Colon (tissue), 2 donors: ENCODE measurements around the gene ZNF521.

Experiments
- FAIRE-seq: peaks from 2 replicates; lab custom pipeline; 2012; peaks lifted over from hg19 to GRCh38; lab: Jason Lieb, UNC
- donor health status: control.
- donor health status: control.

Gene ZNF521

GRCh38 chr18:25225151-25225550 lies 126.8 kb downstream of the ZNF521 start:
- no peak for FAIRE-seq

DNA sequence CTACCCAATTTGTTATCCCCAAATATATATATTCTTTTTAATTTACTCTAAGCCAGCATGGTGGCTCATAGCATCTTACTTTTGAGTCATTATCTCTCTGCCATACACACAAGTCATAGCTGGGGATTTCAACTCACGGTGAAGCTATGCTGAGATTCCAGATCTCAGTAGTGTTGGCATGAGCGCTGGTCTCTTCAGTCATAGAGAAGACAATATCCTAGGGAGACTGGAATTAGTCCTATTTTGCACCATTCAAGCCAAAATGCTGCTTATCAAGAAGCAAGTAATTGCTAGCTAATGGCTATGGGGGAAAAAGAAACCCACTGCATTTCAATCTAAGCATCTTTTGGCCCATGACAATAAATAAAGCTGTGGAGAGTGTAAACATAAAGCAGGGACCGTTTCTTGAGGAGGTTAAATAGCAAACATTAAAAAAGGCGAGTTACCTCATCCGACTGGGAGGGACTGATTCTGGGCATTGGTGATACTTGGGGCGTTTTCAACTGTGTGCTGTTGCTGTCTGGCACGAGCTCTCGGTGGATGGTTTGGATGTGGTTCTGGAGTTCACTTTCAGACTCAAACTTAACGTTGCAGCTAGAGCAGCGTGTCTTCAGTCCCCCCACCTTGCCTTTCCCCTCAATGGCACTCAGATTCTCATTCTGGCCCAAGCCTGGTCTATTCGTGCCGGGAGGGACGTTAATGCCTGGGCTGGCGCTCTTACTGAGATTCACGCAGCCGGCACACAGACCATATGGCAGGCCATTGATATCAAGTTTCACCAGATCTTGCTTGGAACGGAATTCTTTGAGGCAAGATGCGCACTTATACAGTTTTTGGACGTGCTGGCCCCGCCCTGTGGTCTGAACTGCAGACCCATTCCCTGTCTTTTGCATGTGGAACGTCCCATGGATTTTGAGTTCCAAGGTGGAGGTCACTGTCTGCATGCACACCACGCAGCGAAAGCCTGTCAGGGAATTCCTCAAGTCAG lies 127.8 kb downstream of the ZNF521 start:
- no peak for FAIRE-seq

GRCh38 chr18:25223211-25223610 lies 128.8 kb downstream of the ZNF521 start:
- FAIRE-seq, result no peak

- no peak for FAIRE-seq
These were observed 129.3 kb downstream of the ZNF521 start for GRCh38 chr18:25222648-25223047.

- FAIRE-seq, result no peak
These were observed 141.3 kb downstream of the ZNF521 start for GRCh38 chr18:25210622-25211021.

- FAIRE-seq, result no peak
These were observed 159.9 kb downstream of the ZNF521 start for GRCh38 chr18:25192065-25192464.

GRCh38 chr18:25190472-25190871 lies 161.5 kb downstream of the ZNF521 start:
- FAIRE-seq, result no peak

DNA sequence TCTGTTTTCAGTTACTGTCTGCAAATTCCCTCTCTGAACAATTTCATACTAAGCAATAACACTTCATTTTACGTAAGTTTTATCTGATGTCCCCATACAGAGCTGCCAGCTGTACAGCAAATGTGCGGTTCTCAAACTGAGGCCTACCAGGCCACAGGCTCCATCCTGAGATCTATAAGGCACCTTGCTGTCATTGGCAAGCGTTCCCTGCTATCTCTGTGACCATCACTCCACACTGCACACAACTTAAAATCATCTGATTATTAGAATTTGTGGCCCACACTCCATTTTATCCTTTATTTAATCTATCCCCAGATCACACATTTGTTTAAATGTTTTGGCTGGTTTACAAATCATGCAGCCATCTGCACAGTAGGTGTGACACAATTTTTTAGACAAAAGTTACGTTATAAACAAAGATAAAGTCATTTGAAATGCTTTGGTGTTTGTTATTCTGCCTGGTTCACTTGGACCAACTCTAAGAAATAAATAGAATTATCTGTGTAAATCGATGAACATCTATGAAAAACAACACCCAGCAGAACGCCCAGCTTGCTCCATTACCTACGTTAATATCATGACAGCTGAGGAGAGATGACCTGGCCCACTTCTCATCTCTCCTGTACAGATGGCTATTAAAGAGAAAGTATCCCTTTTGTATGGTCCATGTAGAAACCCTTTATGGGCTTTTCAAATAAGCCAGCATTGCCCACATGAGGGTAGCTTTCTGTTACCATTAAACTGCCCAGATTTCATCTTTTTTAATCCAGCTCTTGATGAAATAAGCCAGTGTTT lies 162.4 kb downstream of the ZNF521 start:
- FAIRE-seq, result no peak

- FAIRE-seq, result no peak
These were observed 164.3 kb downstream of the ZNF521 start for GRCh38 chr18:25187521-25188192.

DNA sequence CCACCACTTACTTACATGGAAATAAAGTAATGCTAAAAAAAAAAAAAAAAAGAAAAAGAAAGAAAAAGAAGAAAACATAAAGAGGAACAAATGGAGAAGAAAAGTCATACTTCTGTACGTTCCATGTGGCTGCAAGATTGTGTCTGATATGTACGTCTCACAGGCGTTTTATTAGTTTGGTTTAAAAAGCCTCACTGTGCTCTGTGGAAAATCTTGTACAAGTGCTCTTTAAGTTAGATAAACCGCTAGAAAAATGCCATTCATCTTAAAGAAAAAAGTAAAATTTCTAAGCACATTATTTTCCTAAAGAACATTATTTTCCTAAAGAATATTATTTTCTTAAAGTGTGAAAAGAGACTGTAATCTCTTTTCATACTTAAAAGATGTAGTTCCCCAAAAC lies 165.1 kb downstream of the ZNF521 start:
- no peak for FAIRE-seq

GRCh38 chr18:25181993-25182392 lies 170.0 kb downstream of the ZNF521 start:
- FAIRE-seq, result no peak

DNA sequence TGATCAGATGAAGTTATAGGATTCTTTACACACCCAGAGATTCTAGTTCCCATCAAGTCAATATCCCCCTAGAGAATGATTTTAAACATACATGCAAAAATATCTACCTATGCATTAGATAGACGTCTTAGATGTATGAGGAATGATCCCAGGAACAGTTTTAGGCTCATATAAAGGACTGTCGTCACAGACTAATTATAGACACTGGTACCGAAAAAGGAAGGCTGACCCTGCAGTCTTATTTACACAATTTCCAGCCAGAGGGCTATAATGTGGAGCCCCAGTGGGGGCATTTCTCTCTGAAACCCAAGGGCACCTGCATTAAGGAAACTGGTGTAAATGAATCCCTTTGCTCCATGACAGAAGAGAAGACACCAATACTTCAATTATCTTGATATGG lies 170.4 kb downstream of the ZNF521 start:
- FAIRE-seq, result no peak

- no peak for FAIRE-seq
These were observed 170.9 kb downstream of the ZNF521 start for GRCh38 chr18:25180973-25181548.

DNA sequence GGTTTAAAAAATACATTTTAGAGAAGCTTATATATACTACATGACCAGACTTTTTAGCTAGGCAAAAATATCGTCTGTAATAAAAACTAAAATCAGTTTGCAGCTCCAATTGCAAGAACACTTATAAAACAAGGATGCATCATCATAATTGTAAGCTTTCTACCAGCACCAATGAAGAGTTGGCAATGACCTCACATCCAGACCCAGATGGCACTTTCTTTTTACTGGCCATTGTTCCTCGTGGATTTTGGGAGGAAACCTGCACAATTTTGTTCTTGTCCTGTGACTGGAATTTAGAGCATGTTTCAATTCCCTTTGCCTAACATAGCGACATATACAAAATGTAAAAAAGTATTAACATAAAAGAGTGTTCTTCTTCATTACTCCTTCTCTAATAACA lies 174.3 kb downstream of the ZNF521 start:
- FAIRE-seq, result no peak

GRCh38 chr18:25176518-25177042 lies 175.4 kb downstream of the ZNF521 start:
- FAIRE-seq, result no peak

GRCh38 chr18:25175558-25176517 lies 176.1 kb downstream of the ZNF521 start:
- FAIRE-seq, result no peak

- FAIRE-seq, result no peak
These were observed 177.6 kb downstream of the ZNF521 start for GRCh38 chr18:25174324-25174723.

DNA sequence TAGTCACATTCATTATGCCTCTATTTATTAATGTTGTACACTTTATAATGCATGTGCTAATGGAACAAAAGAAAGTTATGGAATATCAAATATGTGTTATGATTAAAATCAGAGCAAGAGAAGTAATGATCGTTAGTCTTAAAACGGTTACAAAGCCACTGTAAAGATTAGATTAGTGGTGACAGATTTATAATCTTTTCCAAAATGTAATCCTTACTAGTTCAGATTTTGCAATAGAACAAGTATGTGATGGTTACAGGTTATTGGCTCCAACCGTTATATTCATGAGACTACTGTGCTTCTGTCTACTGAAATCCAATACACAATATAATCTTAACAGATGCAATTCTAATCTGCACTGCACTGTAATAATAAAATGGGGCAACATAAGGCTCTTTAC lies 180.6 kb downstream of the ZNF521 start:
- FAIRE-seq, result no peak

DNA sequence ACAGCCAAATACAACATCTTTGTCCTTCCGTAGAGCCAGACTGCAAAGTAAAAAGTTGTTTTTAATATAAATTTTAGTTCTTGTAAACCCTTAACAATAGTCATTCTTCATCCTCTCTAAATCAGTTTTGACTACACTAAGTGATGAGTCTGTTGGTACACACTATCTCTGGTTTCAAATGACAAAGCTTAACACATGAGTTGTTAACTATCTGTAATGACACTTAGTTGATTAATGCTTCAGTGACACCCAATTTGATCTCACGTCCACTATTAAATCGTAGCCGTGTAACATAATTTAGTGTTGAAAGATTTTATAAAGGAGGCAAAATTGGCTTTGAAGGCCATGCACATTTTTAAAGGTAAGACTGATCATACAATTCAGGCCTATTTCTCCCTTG lies 181.6 kb downstream of the ZNF521 start:
- FAIRE-seq, result no peak

- no peak for FAIRE-seq
These were observed 182.3 kb downstream of the ZNF521 start for GRCh38 chr18:25169701-25170100.
